SK-N-MC (cell line): ENCODE data around the gene PPARGC1A.

Experiments
- DNase-seq: peaks from one replicate; pipeline ENCODE4 v3.0.0-alpha.2; 2011; ENCODE audit warnings: low read depth, low spot score
- H3K27ac ChIP-seq: fragments of 200-600 bp; sonication (generic); 2 replicates; pipeline ENCODE4 v1.5.1; 2016; ENCODE audit warnings: mixed run types
- H3K36me3 ChIP-seq: fragments of 200-600 bp; sonication (generic); 2 replicates; pipeline ENCODE4 v1.6.1; 2017; ENCODE audit warnings: antibody characterized with exemption, low read length, mixed read lengths; ENCODE audit not compliant: insufficient read depth
- H3K4me3 ChIP-seq: fragments of 200-600 bp; sonication (generic); 2 replicates; pipeline ENCODE4 v1.5.1; 2016
- H3K9ac ChIP-seq: fragments of 200-600 bp; sonication (generic); 2 replicates; pipeline ENCODE4 v1.8.0; 2017; ENCODE audit warnings: mixed run types, mixed read lengths; ENCODE audit not compliant: insufficient read length
- H3K9me3 ChIP-seq: fragments of 200-600 bp; sonication (generic); 2 replicates; pipeline ENCODE4 v1.6.1; 2017; ENCODE audit warnings: low read depth, mild to moderate bottlenecking, antibody characterized with exemption, low read length, moderate library complexity, mixed read lengths
- EZH2 ChIP-seq: fragments of 200-600 bp; sonication (generic); IDR thresholded peaks from one replicate; pipeline ENCODE4 v1.6.1; 2017; ENCODE audit warnings: antibody characterized with exemption
- FOXP2 ChIP-seq: optimal IDR thresholded peaks from 2 replicates; pipeline ENCODE3; 2011; ENCODE audit warnings: mild to moderate bottlenecking, moderate library complexity; ENCODE audit not compliant: insufficient read depth; ENCODE audit errors: extremely low read length, control extremely low read depth
- POLR2AphosphoS5 ChIP-seq: IDR thresholded peaks from 2 replicates; pipeline ENCODE4 v1.6.1; 2012; ENCODE audit warnings: mild to moderate bottlenecking, low read depth, low read length, borderline replicate concordance

Gene PPARGC1A

GRCh38 chr4:23887989-23888388, 1.9 kb downstream of the PPARGC1A start:
- H3K36me3 ChIP-seq, result no peaks in the 10 kb centered on the region
- no peak for TF ChIP-seq FOXP2
- no peak for TF ChIP-seq EZH2
- TF ChIP-seq POLR2AphosphoS5, result no peak
- DNase-seq, result no peak
- H3K9ac ChIP-seq, result no peak overlapping the region
- H3K4me3 ChIP-seq, result no peak overlapping the region; the same call in 1 of the 2 replicates
- H3K27ac ChIP-seq, result no peak overlapping the region
- no peaks in the 10 kb centered on the region for H3K9me3 ChIP-seq

GRCh38 chr4:23887173-23887572, 2.7 kb downstream of the PPARGC1A start:
- Histone ChIP-seq H3K9ac (no peak overlapping the region), H3K36me3 (no peaks in the 10 kb centered on the region), H3K27ac (peak overlapping the region; percentile 31; the same call in 1 of the 2 replicates), H3K4me3 (no peak overlapping the region), H3K9me3 (no peaks in the 10 kb centered on the region)
- TF ChIP-seq POLR2AphosphoS5, result no peak
- TF ChIP-seq EZH2, result no peak
- no peak for TF ChIP-seq FOXP2
- no peak for DNase-seq

GRCh38 chr4:23885943-23886590, 3.8 kb downstream of the PPARGC1A start:
- TF ChIP-seq EZH2 (no peak), POLR2AphosphoS5 (no peak), FOXP2 (no peak)
- H3K4me3 ChIP-seq, result no peak overlapping the region
- H3K9me3 ChIP-seq, result no peaks in the 10 kb centered on the region
- DNase-seq, result no peak
- no peaks in the 10 kb centered on the region for H3K36me3 ChIP-seq
- no peak overlapping the region for H3K27ac ChIP-seq
- no peak overlapping the region for H3K9ac ChIP-seq

GRCh38 chr4:23884741-23885140, 5.1 kb downstream of the PPARGC1A start:
- DNase-seq, result no peak
- Histone ChIP-seq H3K36me3 (no peaks in the 10 kb centered on the region), H3K9ac (no peak overlapping the region), H3K4me3 (peak overlapping the region; percentile 40; the same call in 1 of the 2 replicates), H3K27ac (peak overlapping the region; percentile 36; the same call in 1 of the 2 replicates), H3K9me3 (no peaks in the 10 kb centered on the region)
- TF ChIP-seq FOXP2 (no peak), POLR2AphosphoS5 (no peak), EZH2 (no peak)

GRCh38 chr4:23884261-23884660, 5.6 kb downstream of the PPARGC1A start:
- no peak for DNase-seq
- Histone ChIP-seq H3K27ac (no peak overlapping the region), H3K36me3 (no peaks in the 10 kb centered on the region), H3K4me3 (no peak overlapping the region), H3K9ac (no peak overlapping the region), H3K9me3 (no peaks in the 10 kb centered on the region)
- TF ChIP-seq FOXP2, result no peak
- TF ChIP-seq POLR2AphosphoS5, result no peak
- TF ChIP-seq EZH2, result no peak

- no peak overlapping the region for H3K9ac ChIP-seq
- TF ChIP-seq EZH2, result no peak
- no peak for TF ChIP-seq POLR2AphosphoS5
- TF ChIP-seq FOXP2, result no peak
- H3K9me3 ChIP-seq, result no peaks in the 10 kb centered on the region
- no peak overlapping the region for H3K27ac ChIP-seq
- H3K4me3 ChIP-seq, result no peak overlapping the region
- no peak for DNase-seq
- H3K36me3 ChIP-seq, result no peaks in the 10 kb centered on the region
Observed at GRCh38 chr4:23882976-23883531, 6.8 kb downstream of the PPARGC1A start.

- DNase-seq, result no peak
- Histone ChIP-seq H3K4me3 (no peak overlapping the region), H3K9me3 (no peaks in the 10 kb centered on the region), H3K9ac (no peak overlapping the region), H3K36me3 (no peaks in the 10 kb centered on the region), H3K27ac (no peak overlapping the region)
- no peak for TF ChIP-seq EZH2
- no peak for TF ChIP-seq POLR2AphosphoS5
- no peak for TF ChIP-seq FOXP2
Observed at GRCh38 chr4:23881674-23882337, 8.0 kb downstream of the PPARGC1A start.

- H3K27ac ChIP-seq, result no peak overlapping the region
- no peak overlapping the region for H3K9ac ChIP-seq
- H3K36me3 ChIP-seq, result no peaks in the 10 kb centered on the region
- TF ChIP-seq POLR2AphosphoS5 (no peak), FOXP2 (no peak), EZH2 (no peak)
- no peaks in the 10 kb centered on the region for H3K9me3 ChIP-seq
- no peak overlapping the region for H3K4me3 ChIP-seq
- DNase-seq, result no peak
Observed at GRCh38 chr4:23881052-23881501, 8.8 kb downstream of the PPARGC1A start.
